Activated CD4-positive, alpha-beta T cell treated with anti-CD3 and anti-CD28 coated beads for 24 hours (primary cell): ENCODE data around the gene ZNF181.
"Not testable (repeated sequence)": the region's sequence is repeated elsewhere in the genome, so short reads cannot be mapped to it uniquely, and the experiment has no call there.

Source experiments
- DNase-seq, 2 donors: peaks; one replicate each; pipeline ENCODE4 v3.0.0-alpha.2; 2020; ENCODE audit warnings: low read depth in 2 of 2

Gene ZNF181

DNA sequence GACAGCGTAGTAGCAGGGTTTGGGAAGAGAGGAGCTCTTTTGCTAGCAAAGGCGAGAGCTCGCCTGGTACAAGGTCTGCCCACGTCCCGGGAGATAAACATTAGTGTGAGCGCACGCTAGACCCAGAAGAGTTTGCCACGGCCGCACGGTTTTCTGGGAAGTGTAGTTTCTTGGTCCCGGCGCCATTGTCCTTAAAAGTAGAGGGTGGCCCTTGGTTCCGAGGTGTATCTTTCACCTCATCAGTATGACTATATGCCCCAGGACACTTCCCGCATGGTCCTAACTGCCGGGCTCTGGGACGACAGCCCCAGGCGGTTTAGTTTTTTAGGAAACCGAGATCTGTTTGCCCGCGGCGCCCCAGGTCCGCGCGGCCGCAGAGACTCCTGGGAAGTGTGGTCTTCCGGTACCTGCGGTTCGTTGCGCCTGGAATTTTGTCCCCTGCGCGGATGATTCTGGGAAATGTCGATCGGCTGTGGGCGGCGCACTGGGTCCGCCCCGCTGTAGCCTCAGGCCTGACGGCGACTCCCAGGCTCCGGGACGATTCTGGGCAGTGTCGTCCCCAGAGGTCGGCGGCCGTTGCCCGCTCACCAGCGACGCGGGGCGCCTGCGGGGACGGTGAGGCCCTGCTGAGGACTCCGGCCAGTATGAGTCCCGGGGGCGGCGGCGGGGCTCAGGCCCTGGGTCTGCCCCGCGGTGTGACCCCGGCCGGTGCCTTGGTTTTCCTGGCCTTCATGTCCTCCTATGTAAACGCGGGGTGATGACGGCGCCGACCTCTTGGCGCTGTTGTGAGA, at the start of gene ZNF181:
ZNF181 (plus strand) TSS at position 498 of the 791 bp plus-strand sequence. CDS start 795 bp downstream, outside the sequence.
- DNase-seq = peak; percentile 65 to 73

DNA sequence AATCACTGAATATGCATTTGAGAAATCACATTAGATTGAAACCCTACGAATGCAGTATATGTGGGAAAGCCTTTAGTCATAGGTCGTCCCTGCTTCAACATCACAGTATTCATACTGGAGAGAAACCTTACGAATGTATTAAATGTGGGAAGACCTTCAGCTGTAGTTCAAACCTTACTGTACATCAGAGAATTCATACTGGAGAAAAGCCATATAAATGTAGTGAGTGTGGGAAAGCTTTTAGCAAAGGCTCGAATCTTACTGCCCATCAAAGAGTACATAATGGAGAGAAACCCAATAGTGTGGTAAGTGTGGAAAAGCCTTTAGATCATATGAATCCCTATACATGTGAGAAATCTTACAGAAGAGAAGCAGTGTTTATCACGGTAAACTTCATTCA, 48.8 kb upstream of the ZNF181 start:
- DNase-seq = not testable (repeated sequence)

DNA sequence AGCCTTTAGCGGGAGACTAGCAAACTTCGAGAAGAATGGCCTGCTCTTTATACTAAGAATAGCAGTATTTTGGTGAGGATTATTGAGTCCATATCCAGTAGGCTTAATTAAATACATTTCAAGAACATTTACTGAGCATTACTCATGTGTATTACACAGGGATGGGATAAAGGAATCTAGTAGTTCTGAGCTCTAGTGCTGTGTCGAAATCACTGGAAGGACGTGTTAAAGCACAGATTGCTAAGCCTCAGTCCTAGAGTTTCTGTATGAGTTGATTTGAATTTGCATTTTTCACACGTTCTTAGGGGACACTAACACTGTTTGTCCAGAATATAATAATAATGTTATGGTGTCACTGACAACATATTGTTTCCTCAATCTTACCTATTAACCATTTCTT, 47.6 kb upstream of the ZNF181 start:
- no peak for DNase-seq

DNA sequence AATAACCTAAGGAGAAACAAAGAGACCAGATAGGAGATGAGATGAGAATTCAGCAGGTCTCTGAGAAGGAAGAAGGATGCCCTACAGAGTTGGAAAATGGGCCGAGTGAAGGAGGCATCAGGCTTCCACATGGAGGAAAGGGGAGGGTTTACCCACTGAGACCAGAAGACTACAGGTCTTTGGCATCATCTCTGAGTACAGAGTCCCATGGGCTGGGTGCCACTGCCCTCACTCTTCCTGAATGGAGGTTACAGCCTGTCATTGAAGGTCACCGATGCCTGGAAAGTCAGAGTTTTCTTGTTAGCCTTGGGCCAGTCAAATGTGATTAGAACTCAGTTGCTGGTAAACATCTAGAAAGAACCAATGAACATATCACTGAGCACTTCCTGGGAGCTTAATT, 46.7 kb upstream of the ZNF181 start:
- DNase-seq = no peak

DNA sequence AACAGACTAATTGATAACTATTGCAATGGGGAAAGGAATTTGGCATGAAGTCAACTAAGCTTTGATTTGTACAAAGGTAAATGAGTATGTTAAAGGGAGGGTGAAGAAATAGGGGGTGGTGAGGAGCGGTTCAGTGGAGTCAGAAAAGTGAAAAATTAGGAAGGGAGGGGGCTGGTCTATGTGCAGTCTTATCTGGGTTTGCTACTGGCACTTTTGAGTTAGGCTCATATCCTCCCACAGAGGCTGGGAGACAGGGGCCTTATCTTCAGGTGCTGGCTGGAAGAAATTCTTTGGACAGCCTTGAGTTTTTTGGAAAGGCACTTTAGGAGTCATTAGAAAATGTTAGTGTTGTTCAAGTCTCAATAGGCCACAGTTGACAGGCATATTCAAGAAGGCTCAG, 45.5 kb upstream of the ZNF181 start:
- DNase-seq = no peak

DNA sequence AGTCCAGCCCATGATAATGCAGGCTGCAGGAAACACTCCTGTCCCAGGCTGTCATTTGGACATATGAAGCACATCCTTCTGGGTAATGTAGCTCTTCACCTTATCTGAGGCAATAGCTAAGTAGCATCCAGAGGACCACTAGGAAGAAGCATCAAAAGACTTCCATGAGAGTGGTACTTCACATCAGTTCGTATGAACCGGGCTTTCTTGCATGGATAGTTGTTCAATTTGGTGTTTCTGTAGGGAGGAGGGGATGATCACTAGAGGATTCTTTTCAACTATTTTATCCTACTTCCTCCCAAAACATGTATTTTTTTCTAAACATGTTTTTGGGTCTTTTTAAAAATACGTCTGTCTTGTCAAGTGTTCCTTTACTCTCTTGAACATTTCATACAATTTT, 43.7 kb upstream of the ZNF181 start:
- DNase-seq = no peak

DNA sequence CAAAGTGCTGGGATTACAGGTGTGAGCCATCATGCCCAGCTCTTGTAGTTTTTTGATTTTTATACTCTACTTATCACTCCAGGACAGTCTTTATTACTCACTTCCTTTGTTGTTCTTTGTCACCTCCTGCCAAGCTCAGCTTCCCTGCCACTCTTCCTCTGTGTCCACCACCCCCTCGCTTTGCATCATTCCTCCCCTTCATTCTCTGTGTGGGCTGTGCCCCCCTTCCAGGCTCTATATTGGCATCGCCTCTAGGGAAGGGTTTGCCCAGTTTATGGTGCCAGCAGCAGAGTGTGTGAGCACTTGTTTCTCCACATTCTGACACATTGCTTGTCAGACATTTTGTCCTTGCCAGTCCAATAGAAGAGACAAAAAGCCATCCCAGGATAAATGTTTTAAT, 41.5 kb upstream of the ZNF181 start:
- DNase-seq = no peak

DNA sequence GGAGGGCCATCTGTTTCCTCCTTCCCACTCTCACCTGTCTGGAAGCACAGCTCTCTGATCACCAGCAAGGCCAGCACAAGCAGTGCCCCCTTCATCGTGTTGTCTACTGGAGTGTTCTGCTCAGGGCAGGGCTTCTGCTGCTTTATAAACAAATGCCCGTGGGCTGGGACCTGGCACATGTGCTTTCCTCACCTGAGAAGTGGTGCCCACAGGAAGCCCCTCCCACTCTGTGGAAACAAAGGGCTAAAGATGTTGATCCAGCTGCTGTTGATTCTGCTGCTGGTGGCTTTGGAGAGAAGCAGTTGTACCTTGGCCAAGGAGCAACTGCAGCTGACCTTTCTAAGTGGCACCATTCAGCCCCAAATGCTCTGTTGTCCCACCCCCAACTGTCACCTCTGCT, 26.4 kb upstream of the ZNF181 start:
- no peak for DNase-seq

DNA sequence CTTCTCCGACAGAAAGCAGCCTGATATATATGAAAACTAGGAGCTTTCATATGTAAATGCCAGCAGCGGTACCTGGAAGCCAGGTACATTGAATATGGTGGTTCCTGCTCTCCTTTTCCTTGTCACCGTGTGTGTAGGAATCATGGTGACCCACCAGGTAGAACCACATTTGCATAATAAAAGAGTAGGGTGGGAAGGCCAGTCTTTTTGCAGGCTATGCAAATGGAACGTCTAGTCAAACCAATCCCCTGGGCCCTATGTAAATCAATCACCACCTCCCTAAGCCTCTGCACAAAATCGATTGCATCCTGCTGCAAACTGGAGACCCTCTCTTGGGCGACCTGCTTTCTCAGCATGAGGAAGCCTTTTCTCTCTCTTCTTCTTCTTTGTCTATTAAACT, 22.2 kb upstream of the ZNF181 start:
- no peak for DNase-seq

DNA sequence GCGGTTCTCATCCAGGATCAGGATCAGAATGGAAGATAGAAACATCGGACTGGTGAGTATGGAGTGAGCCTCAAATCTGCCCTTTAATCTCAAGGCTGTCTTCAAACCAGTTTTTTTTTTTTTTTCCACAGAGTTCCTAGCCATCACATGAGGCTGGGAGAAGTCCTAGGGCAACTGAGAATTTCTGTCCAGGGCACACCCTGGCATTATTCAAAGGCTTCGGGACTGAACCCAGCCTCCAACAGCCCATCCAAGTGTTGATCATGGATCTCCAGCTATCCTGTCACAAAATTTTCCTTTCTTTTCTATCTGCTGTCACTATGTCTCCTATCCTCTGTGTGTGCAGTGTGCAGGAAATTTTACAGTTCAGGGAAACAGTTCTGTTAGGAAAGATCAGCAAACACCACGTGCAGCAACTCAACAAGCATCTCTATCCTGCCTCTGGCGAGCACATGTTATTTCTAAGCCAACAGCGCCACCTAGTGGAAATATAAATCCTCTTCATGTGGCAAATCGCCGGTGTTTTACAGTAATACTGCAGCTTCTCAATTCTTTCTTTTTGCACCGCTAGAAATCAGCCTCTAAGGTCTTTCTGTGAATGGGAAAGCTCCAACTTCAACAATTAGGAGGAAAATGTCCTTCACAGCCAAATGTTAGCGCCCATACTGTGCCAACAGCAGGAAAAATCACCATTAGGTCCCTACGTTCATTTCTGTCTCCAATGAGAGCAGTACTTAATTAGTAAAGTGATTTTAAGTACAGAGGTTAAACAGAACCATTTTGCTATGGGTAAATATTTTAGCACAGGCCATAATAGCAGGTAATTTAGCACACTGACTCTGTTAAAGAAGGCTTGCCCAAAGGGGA, 21.4 kb upstream of the ZNF181 start:
- DNase-seq = peak in 1 of 2 donors; percentile 46

DNA sequence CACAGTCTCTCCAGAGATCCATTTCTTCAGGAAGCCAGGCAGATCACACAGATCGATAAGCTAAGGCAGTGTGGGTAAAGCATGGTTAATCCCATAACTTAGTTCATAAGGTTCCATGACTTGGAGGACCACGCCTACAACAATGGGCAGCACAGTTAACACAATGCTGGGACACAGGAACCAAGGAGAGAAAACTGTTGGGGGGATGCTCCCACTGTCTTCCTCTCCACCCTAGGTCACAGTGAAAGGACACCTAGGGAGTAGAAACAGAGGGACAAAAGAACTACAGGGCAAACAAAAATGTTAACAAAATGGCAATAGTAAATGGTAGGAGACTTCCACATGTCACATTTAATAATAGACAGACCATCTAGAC, 20.8 kb upstream of the ZNF181 start:
- no peak for DNase-seq

DNA sequence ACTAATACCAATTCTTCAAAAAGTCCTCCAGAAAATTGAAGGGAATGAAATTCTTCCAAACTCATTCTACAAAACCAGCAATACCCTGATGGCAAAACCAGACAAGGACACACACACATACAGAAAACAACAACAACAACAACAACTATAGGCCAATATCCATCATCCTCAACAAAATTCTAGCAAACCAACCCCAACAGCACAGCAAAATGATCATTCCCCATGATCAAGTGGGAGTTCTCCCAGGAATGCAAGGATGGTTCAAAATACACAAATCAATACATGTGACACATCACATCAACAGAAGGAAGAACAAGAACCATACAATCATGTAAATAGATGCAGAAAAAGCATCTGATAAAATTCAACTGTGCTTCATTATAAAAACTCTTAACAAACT, 18.7 kb upstream of the ZNF181 start:
- DNase-seq = no peak

DNA sequence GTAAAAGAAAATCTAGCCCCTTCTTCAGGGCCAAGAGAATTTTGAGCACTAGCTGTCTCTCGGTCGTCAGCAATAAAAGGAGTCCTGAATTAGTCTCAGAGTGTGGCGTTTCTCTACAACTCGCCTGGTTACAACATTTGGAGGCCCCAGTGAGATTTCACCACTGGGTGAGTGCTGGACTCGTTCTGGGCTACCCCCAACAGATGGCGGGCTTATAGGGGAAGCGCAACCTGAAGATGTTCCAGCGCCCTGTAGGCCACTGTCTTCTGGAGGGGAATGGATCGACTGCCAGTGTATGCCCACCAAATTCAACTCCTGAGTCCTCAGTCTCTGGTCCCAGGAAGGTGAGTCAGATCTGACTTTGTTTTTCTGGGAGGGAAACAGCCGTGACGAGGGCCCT, 11.7 kb upstream of the ZNF181 start:
- no peak for DNase-seq

DNA sequence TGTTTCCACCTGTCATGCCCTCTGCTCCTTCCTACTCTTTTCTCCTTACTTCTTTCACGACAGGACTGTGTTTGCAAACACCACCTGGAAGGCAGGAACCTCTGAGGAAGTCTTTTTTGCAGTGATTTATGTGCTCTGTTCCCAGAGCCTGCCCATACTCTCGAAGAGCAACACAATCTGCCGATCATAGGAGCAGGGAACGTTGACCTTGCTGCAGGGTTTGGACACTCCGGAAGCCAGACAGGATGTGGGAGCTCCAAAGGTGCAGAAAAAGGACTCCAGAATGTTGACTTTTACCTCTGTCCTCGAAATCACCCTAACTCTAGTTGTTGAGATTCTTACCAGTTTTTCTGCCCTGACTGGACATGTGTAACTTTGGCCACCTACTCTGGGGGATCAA, 8.6 kb upstream of the ZNF181 start:
- no peak for DNase-seq

DNA sequence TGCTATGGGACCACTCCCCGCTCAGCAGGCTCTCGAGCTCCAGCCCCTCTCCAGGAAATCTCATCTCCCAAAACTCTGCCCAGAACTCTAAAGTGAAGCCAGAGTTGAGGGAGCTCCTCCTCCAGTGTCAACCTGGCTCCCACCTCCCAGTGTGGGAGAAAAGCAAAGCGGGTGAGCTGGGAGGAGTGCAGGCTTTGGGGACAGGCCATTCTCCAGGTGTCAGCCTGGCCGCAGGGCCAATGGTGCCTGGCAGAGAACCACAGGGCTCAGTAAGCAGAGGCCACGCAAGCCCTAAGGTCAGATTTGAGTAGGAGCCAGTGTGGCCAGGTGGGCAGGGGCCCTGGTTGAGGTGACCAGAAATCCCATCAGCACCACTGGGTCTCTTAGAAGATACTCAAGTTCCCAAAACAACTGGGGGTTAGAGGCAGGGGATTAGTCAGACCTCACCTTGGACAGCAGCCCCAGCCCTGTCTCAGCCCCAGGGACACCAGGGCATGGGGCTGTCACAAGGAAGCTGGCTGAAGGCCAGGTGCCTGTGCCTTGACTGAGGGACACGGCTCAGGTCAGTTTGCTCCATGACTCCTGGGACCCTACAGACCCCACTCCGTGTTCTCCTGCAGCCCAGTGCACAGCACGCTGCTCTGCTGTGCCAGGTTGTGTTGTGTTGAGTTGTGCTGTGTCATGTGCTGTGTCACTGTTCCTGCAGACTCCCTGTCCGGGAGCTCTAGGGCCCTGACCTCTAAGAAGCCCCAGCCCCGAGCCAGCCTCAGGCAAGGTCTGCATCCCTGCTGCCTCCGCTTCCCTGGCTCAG, 2.8 kb upstream of the ZNF181 start:
- no peak for DNase-seq

DNA sequence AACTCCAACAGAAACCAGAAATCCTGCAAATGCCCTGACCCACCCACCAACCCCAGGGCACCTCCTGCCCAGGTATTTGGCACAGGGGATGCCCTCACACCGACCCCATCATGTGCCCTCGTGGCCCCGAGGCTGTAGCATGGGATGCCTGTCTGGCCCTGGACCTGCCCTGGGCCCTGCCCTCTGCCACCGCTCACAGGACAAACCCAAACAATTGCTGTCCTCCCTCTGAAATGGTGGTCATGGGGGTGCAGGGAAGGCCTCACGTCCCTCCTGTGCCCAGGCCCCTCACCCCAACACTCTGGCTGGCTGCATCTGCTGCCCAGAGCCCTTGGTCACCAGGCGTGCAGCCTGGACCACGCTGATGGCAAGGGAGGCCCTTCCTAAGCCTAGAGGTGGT, 2.1 kb upstream of the ZNF181 start:
- no peak for DNase-seq

DNA sequence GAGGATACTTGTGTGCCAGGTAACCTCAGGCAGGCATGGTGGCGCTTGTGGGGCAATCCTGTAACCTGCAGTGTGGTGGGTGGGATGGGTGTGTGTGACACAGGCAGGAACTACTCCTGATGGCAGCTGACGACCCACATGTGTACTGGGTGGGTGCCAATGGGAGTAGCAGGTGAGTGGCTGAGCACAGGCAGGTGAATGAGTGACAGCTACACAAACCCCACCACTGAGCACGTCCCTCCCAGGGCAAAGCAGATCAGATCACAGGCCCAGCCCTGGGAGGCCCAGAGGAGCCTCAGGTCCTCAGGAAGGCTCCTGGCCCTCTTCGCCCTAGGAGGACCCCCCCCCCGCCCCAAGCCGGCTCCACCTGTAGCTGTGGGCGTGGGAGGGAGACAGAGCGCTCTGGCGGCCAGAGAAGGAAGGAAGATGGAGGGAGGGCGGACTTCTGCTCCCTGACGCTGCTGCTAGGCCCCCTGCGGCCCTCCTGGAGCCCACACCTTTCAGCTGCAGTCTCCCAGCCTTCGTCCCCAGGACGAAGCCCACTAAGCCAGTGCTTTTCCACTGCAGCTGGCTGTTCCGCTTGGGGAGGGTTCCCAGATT, 1.3 kb upstream of the ZNF181 start:
- no peak for DNase-seq

DNA sequence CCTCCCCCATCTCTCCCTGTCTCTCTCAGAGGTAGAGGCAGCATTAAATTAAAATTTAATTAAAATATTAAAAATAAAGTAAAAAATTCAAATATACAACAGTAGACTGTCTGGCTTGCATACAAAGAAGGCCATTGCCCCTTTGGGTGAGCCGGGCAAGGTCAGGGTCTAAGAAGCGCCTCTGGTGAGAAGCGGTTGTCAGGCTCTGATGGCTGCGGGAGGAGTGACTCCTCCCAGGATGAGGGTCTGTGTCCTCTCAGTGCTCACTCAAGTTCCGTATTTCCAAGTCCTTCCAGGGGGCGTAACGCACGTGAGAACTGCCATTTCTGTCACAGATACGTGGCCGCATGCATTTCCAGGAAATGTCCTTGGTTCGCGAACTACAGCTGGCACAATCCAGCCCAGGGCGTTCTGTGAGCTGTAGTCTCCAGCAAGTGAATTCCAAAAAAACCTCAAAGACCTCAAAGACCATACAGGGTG, 737 bp upstream of the ZNF181 start:
- no peak for DNase-seq

DNA sequence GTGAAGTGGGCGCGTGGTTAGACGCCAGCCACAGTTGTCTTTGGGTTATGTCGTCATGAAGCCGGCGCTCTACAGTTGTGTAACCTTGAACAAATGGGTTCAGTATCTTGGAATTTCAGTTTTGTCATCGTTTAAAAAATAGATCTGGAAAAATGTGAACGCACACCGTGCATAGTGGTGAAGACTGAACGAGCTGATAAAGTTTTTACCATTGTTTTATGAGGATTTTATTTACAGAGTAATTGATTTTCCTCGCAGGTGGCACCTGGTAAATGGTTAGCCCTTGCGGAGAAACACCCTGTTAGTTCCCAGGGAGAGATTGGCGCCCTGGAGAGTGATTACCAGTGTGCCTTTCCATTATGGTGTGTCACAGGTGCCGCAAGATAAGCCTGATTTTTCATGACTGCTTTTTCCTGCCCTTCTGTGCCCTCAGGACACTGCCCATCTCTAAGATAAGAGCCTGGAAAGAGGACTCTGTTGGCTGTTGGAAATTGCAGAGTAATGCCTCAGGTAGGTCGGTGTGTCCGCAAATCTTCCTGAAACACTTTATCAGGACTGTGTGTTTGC, 577 bp downstream of the ZNF181 start:
- DNase-seq = peak in 1 of 2 donors; percentile 36

DNA sequence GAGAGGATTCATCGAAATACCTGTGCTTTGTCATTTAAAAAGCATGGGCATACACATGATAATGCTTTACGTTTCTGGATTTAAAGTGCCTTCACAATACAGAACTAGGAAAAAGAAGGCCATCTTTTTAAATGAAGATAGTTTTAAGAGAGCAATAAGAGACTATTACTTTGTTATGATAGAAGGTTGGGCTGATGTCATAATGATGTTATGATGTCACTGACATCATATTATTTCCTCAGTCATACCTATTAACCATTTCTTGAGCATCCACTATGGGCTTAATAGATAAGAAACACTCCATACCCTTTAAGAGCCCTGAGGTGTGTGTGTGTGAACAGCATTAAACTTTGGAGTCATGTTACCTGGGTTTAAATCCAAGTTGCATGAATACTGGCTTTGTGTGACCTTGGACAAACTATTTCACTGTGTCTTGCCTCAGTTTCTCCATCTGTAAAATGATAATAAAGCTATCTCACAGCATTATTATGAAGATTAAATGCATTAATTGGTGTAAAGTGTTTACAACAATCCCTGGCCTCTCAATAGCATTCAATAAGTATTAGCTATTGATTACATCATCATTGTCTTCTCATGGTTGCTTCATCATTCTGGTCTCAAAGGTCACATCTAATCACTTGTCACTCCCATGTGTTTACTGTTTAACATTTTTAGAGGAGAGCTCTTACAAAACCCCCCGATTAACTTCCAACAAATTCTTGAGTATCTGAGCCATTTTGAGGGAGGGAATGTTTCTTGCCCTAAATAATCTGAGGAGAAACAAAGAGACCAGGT, 11.1 kb downstream of the ZNF181 start:
- DNase-seq = no peak

DNA sequence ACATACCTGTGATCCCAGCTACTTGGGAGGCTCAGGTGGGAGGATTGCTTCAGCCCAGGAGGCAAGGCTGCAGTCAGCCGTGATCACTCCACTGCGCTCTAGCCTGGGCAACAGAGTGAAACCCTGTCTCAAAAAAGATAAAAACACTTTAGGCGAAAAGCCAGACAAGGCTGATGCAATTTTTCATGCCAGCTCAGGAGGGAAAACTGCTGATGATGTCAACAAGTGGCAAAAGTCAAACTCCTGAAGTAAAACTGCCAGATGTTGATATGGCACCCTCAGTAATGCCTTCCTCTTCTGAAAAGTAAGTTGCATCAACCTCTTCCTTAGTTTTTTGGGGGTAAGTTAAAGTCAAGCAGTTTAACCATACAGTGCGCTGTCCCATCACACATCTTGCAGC, 23.4 kb downstream of the ZNF181 start:
- no peak for DNase-seq
